Adrenal gland (tissue), 12 donors: ENCODE results near the gene GRN. TPM values are rescaled to one million over a fixed set of nuclear protein-coding genes. Genes with fewer than 3 reads are reported as not detected.

Source experiments
- DNase-seq, 7 donors: peaks; one replicate each; pipeline ENCODE4 v3.0.0-alpha.2; 2019 to 2020
- H3K27ac ChIP-seq, 5 donors: fragments of 200-600 bp; sonication (generic) in 4 of 5; 1 replicate in 3 of 5; 2 replicates in 2 of 5; pipeline versions ENCODE4 v1.5.1 to v1.8.0; 2016 to 2020; ENCODE audit warnings: mild to moderate bottlenecking in 1 of 5
- H3K27me3 ChIP-seq: fragments of 200-600 bp; 2 replicates; pipeline ENCODE4 v1.8.0; 2021
- H3K36me3 ChIP-seq, 2 donors: fragments of 200-600 bp; replicated peaks in 1 of 2; 1 replicate in 1 of 2; 2 replicates in 1 of 2; pipeline versions ENCODE4 v1.5.1 to v1.8.0; 2018 to 2022
- H3K4me1 ChIP-seq, 2 donors: fragments of 200-600 bp; replicated peaks in 1 of 2; 1 replicate in 1 of 2; 2 replicates in 1 of 2; pipeline versions ENCODE4 v1.5.1 to v1.8.0; 2018 to 2021
- H3K4me3 ChIP-seq, 4 donors: fragments of 200-600 bp; sonication (generic) in 3 of 4; one replicate each; pipeline ENCODE4 v1.5.1; 2016 to 2018
- H3K9me3 ChIP-seq, 3 donors: fragments of 200-600 bp; sonication (generic) in 1 of 3; replicated peaks in 1 of 3; 1 replicate in 2 of 3; 2 replicates in 1 of 3; pipeline versions ENCODE4 v1.5.1 to v1.8.0; 2016 to 2021
- POLR2A ChIP-seq, 2 donors: fragments of 450-650 bp; IDR thresholded peaks; one replicate each; pipeline ENCODE4 v1.6.1; 2017; ENCODE audit warnings: antibody characterized with exemption in 2 of 2, mild to moderate bottlenecking in 2 of 2, moderate library complexity in 1 of 2
- WGBS, 4 donors: extraction: QIAGEN DNeasy Blood & Tissue Kit in 2 of 4; methylation state at CpG; one replicate each; pipeline versions ENCODE4 v1.1.5 to v1.1.7; 2013 to 2017; 5-methylcytosine and 5-hydroxymethylcytosine counted together
- intact Hi-C, 2 donors: fragments of 100-400 bp; cut with DNase I; formaldehyde crosslinking; loops; one replicate each; pipeline versions ENCODE4 v1.14.1 to v1.15.0; 2022 to 2023
- polyA plus RNA-seq, 3 donors: library from polyadenylated mRNA; stranded (reverse); fragments of 200-250 nt in 2 of 3; fragments of 350-450 nt in 1 of 3; fragmentation: Illumina TruSeq in 1 of 3; extraction: RNeasy Lipid Tissue Mini Kit (QIAGEN cat#74804) in 1 of 3; gene quantifications; one replicate each; pipeline ENCODE4 v1.2.3, GENCODE V29; 2013 to 2014
- total RNA-seq, 9 donors: library from RNA; depleted of rRNA in 4 of 9; stranded (reverse); fragments of >200 nt in 4 of 9; fragments of 120-200 nt in 1 of 9; fragmentation: NEBNext Ultra II Directional in 1 of 9; extraction: Animal tissue kit (Norgen Biotek cat#: 25700) in 1 of 9; gene quantifications; one replicate each; pipeline versions ENCODE4 v1.1.0 to v1.2.4, GENCODE V29; 2013 to 2023
- TF ChIP-seq, protein P1 (sequence below), 6 experiments: fragments of 450-650 bp in 4 of 6; fragments of 200-600 bp in 2 of 6; sonication (generic) in 1 of 6; IDR thresholded peaks; 1 replicate in 5 of 6; 2 replicates in 1 of 6; pipeline versions ENCODE4 v1.5.1 to v1.8.0; 2016 to 2021; ENCODE audit warnings: antibody characterized with exemption in 6 of 6, mild to moderate bottlenecking in 2 of 6, moderate library complexity in 1 of 6
- donor health status: healthy with polysubstance abuse.
- donor health status: Bipolar disorder and iron deficiency.
- donor health status: DM: yes; HTN: yes; CAD: no.
- donor health status: DM: no; HTN: no; CAD: no.
- donor health status: DM: no; HTN: no; CAD: no.
- donor health status: DM: yes; HTN: yes; CAD: no.

GRN gene
- total and polyA plus RNA-seq, 12 donors: 79.0 to 721 (median 320) TPM

- Histone ChIP-seq H3K4me3 (no peak overlapping the region), H3K4me1 (no peaks in the 10 kb centered on the region), H3K27ac (no peak overlapping the region), H3K36me3 (peaks cover 0 to 13% of the 10 kb centered on the region in 2 donors), H3K9me3 (no peaks in the 10 kb centered on the region), H3K27me3 (no peaks in the 10 kb centered on the region)
- DNase-seq: no peak
- 88 to 98% (median 93%) methylated on average over 2 of the region's 2 CpGs for WGBS, 4 donors
- TF ChIP-seq, protein P1, sequence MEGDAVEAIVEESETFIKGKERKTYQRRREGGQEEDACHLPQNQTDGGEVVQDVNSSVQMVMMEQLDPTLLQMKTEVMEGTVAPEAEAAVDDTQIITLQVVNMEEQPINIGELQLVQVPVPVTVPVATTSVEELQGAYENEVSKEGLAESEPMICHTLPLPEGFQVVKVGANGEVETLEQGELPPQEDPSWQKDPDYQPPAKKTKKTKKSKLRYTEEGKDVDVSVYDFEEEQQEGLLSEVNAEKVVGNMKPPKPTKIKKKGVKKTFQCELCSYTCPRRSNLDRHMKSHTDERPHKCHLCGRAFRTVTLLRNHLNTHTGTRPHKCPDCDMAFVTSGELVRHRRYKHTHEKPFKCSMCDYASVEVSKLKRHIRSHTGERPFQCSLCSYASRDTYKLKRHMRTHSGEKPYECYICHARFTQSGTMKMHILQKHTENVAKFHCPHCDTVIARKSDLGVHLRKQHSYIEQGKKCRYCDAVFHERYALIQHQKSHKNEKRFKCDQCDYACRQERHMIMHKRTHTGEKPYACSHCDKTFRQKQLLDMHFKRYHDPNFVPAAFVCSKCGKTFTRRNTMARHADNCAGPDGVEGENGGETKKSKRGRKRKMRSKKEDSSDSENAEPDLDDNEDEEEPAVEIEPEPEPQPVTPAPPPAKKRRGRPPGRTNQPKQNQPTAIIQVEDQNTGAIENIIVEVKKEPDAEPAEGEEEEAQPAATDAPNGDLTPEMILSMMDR (IDR thresholded peaks at IDR 0.05): no peak
- no peak for TF ChIP-seq POLR2A (IDR thresholded peaks at IDR 0.05)
- intact Hi-C loops: loop anchor here in 1 of 2 donors (10.0 kb wide), 1 partner anchor 110 kb away; the partner anchor contains the start of gene GPATCH8
Observed at GRCh38 chr17:44394833-44395232, 49.7 kb downstream of the GRN start.

DNA sequence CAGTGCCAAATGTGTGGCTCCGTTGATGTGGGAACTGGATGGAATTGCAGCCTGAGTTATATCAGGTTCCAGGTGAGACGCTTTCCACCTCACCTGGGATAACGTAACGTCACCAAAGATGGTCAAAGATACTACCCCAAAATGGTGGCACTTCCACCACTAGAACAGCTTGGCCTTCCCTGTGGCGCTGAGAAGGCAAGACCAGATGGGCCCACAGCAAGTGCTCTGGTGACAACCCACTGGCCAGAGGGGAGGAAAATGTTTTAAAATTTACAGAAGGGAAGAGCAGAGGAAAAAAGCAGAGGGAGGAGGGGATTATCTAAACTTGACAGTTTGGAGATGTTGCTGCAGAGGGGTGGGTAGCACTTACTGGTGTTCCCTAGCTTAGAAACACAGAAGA, 51.8 kb downstream of the GRN start:
- no peak for DNase-seq
- peaks cover 0 to 30% of the 10 kb centered on the region in 2 donors for H3K36me3 ChIP-seq

DNA sequence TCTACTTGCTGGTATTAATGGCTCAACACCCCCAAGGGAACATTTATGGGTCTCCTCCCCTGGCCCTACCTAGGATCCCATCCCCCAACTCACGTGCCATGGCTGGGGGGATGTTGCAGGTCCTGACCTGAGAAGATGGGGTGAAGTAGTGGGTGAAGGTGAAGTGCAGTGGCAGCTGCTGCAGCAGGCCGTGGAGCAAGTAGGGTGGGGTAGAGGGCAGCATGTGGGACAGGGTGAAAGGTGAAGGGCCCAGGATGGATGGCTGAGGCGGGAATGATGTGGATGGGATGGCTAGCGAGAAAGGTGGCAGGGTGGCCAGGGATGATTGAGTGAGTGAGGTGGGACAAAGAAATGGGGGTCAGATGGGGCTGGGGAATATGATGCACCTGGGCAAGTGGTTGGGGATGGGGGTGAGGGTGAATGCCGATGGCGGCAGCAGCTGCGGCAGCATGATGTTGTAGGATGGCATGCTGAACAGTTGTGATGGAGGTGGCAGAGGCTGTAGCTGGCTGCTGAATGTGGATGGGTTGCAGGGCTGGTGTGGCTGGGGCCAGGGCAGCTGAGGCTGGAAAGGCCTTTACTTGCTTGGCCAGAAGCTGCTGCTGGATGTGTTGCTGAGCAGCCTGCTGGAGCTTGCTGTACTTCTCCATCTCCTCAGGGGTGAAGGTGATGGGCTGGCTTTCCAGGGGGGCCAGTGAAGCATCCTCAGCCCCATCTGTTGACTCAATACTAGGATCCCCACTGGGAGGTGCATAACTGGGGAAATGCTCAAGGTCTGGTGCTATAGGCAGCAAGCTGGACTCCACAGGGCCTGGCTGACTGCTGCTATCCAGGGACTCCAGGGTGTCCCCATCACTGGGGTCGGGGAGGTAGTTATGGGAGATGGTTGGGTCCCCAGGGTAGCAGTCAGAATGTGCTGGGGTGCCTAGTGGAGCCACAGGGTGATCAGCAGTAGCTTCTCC, 52.7 kb downstream of the GRN start:
- intact Hi-C loops: loop anchor here in 1 of 2 donors (10.0 kb wide), 1 partner anchor 107 kb away; the partner anchor contains the start of gene GPATCH8
- TF ChIP-seq, protein P1 (IDR thresholded peaks at IDR 0.05): no peak
- TF ChIP-seq POLR2A (IDR thresholded peaks at IDR 0.05): no peak
- Histone ChIP-seq H3K4me1 (no peaks in the 10 kb centered on the region), H3K27me3 (no peaks in the 10 kb centered on the region), H3K27ac (no peak overlapping the region), H3K4me3 (no peak overlapping the region), H3K36me3 (peaks cover 0 to 30% of the 10 kb centered on the region in 2 donors), H3K9me3 (no peaks in the 10 kb centered on the region)
- DNase-seq: no peak
- WGBS, 4 donors: 93 to 98% (median 96%) methylated on average over 7 to 8 of the region's 8 CpGs

More for the DNA sequence above, 51.8 kb downstream of the GRN start:
- Histone ChIP-seq H3K4me1 (no peaks in the 10 kb centered on the region), H3K9me3 (no peaks in the 10 kb centered on the region), H3K4me3 (no peak overlapping the region), H3K27me3 (no peaks in the 10 kb centered on the region), H3K27ac (no peak overlapping the region)
- intact Hi-C loops: loop anchor here in 1 of 2 donors (10.0 kb wide), 1 partner anchor 108 kb away; the partner anchor contains the start of gene GPATCH8
- no peak for TF ChIP-seq POLR2A (IDR thresholded peaks at IDR 0.05)
- TF ChIP-seq, protein P1 (IDR thresholded peaks at IDR 0.05): no peak
- WGBS, 4 donors: 88 to 97% (median 95%) methylated on average over 5 of the region's 5 CpGs
